NCI-H1048 (cell line): ENCODE measurements around the gene BTBD17.

ENCODE experiments used
- DNase-seq: peaks from one replicate; lab custom pipeline; 2025; lab: John Stamatoyannopoulos, UW

BTBD17 gene

DNA sequence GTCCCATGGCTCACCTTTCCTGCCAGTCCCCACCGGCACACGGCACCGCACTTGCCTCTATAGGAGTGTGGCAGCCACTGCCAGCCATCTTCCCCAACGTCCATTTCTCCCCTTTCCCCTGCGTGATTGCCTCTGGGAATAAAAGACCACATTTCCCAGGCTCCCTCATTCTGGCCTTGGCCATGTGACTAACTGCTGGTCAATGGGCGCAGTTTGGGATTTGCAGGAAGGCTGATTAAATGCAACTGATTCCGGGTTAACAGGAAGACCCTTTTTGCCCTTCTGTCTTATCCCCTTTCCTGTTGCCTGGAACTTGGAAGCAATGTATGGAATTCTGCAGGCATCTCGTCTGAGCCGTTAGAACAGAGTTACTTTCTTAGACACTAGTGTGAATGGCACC lies 3.0 kb downstream of the BTBD17 start:
- DNase-seq = no peak

- DNase-seq = no peak
Observed at GRCh38 chr17:74357466-74357809, 4.2 kb downstream of the BTBD17 start.

DNA sequence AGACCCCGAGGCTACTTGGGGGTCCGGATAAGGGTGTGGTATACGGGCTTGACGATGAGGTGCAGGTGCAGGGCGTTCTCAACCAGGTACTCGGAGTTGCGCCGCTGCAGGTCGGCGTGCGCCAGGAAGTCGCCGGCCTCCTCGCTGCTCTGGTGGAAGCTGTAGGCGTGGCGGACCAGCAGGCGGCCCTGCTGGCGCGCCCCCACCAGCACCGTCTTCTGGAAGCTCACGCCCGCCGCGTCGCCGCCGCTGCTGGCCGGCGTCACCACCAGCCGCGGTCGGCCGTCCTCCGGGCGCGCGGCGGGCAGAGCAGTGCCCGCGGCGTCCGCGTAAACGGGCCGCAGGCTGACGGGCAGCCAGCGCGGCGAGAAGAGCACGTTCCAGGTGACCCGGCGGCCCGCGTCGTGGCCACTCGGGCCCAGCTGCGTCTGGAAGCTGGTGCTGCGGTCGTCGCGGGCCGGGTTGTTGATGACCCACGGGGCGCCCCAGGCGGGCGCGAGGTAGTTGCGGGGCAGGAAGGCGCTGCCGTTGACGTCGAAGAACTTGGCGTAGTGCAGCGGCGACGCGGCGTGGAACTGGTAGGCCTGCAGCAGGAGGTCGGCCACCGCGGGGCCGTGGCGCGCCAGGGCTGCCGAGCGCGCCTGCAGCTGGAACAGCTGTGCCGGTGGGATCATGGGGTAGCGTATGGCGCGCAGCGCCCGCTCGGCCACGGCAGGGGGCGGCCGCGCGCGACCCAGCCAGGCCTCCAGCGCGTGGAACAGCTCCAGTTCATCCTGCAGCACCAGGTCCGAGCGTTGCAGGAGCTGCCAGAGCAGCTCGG lies 4.8 kb downstream of the BTBD17 start:
- DNase-seq = no peak

DNA sequence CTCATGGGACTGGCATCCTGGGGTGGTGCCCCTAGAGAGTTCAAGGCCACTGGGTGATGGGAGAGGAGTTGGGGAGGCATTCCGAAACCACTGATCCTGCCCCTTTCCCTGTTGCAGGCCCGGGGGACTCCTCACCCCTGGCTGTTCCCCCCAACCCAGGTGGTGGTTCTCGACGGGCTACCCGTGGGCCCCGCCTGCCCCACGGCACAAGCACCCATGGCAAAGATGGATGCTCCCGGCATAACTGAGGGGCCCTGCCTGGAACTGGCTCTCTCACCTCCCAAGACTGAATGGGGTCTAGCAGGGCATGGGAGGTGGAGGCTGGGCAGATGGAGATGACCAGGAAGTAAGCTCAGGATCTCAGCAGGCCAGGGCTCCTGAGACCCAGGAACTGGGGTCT lies 6.6 kb downstream of the BTBD17 start:
- DNase-seq = no peak

DNA sequence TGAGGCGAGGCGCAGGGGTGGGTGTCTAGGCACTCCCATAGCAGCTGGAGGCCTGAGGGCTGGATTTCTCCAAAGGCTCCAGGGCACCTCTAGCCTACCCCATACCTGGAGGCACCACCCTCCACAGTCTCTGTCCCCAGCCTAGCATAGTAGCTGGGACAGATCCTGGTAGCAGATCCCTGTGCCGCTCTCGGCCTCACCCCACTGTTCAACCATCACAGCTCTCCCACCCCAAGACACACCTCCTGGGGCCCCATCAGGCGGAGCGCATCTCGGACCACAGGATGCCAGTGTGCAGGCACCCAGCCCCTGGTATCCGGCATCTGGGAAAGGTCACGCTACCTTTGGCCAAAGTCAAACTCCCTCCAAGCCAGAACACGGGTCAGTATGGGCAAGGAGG lies 7.1 kb downstream of the BTBD17 start:
- no peak for DNase-seq

GRCh38 chr17:74354123-74354522 lies 7.5 kb downstream of the BTBD17 start:
- no peak for DNase-seq

GRCh38 chr17:74353446-74354060 lies 8.1 kb downstream of the BTBD17 start:
- no peak for DNase-seq

DNA sequence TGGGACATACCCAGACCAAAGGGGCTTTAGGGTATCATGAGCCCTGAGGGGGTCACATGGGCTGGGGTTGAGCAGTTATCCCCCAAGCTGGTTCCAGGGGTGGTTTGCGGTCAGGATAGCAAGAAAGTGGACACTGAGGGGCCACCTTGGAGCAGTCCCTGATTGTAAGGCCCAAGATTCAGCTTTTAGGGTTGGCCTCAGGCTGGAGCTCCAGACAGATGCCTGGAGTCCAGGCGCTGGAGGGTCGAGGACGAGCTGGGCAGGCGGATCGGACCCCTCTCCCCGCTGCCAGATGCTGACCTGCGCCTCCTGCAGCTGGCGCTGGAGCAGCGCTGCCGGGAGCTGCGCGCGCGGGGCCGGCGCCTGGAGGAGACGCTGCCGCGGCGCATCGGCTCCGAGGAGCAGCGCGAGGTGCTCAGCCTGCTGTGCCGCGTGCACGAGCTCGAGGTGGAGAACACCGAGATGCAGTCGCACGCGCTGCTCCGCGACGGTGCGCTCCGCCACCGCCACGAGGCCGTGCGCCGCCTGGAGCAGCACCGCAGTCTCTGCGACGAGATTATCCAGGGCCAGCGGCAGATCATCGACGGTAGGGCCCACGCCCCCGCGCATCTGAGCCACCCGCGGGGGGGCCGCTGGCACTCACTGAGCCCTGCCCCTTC lies 10.0 kb downstream of the BTBD17 start:
- DNase-seq = no peak

GRCh38 chr17:74350486-74350885 lies 11.2 kb downstream of the BTBD17 start:
- no peak for DNase-seq

DNA sequence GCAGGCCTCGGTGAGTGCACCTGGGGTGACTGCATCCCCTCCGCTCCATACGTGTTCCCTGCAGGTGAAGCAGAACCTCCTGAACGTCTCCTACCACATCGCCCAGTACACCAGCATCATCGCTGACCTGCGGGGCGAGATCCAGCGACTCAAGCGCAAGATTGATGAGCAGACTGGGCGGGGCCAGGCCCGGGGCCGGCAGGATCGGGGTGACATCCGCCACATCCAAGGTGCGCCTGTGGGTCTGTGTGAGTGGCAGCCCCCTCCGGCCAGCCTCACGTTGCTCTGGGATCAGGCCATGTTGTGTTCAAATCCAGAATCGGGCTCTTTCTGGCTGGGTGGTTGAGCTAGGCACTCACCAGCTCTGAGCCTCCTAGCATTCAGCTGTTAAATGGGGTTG lies 12.5 kb downstream of the BTBD17 start:
- no peak for DNase-seq

DNA sequence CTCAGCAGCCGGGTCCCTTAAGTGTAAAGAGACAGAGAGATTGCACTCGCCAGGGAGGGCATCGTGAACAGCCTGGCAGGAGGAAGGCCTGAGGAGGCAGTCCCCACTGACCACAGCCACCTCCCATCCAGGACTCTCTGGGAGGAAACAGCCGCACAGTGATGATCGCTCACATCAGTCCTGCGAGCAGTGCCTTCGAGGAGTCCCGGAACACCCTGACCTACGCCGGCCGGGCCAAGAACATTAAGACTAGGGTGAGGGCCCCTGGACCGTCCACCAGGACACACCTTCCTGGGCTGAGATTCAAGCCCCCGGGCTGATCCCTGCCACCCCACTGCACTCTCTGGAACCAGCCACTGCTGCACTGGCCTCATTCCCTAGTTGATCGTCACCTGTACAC lies 14.0 kb downstream of the BTBD17 start:
- DNase-seq = no peak

DNA sequence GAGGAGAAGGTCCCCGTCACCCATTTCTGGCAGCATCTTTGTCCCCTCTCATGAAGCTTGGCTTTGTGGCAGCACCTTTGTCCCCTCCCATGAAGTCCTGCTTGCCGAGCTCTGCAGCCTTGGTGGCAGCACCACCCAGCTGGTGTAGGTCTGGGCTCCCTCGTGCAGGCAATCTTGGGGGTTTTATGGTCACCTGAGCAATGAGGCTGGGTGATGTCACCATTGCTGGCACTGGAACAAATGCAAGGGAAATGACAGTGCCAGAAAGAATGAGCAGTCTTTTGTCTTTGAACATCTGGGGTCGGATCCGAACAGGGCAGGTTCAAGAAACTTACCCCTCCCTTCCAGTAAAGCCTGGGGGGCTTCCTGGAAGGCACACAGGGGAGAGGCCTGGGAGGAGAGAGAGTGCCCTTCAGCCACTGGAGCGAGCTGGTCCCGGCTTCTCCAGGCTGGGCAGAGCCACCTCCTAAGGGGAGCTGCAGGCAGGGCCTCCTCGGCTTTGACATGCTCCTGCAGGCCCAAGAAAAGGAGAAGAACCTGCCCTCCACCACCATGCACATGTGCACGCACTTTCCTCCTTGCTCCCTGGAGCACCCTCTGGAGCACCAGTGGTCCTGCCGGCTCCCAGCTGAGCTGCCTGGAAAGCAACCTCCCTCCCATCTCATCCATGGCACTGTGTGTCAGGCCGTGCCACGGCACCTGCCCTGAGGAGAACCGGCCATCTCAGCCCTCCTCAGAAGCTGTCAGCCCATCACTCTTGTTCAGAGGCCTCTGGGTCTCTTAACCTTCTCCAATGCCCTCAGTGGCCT lies 16.0 kb downstream of the BTBD17 start:
- DNase-seq = no peak

GRCh38 chr17:74344658-74345057 lies 17.0 kb downstream of the BTBD17 start:
- no peak for DNase-seq

GRCh38 chr17:74343526-74344284 lies 18.0 kb downstream of the BTBD17 start:
- no peak for DNase-seq

DNA sequence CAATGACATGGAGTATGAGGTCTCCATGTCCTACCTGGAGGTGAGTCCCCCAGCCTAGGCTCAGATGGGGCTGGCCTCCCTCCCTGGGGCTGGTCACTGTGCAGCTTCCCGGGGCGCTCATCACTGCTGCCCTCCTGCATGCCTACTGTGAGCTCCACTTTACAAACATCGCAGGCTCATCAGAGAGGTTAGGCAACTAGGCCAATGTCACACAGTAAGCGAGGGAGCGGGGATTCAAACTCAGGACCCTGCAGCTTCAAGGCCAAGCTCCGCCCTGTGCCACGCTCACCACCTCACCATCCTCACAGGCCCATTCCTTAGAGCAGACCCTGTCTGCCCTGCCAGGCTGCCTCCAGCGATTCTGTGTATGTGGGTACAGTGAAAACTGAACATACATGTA lies 18.5 kb downstream of the BTBD17 start:
- no peak for DNase-seq

GRCh38 chr17:74342224-74342623 lies 19.4 kb downstream of the BTBD17 start:
- DNase-seq = no peak

GRCh38 chr17:74340470-74341023 lies 21.1 kb downstream of the BTBD17 start:
- no peak for DNase-seq

GRCh38 chr17:74339537-74340195 lies 22.0 kb downstream of the BTBD17 start:
- DNase-seq = no peak

DNA sequence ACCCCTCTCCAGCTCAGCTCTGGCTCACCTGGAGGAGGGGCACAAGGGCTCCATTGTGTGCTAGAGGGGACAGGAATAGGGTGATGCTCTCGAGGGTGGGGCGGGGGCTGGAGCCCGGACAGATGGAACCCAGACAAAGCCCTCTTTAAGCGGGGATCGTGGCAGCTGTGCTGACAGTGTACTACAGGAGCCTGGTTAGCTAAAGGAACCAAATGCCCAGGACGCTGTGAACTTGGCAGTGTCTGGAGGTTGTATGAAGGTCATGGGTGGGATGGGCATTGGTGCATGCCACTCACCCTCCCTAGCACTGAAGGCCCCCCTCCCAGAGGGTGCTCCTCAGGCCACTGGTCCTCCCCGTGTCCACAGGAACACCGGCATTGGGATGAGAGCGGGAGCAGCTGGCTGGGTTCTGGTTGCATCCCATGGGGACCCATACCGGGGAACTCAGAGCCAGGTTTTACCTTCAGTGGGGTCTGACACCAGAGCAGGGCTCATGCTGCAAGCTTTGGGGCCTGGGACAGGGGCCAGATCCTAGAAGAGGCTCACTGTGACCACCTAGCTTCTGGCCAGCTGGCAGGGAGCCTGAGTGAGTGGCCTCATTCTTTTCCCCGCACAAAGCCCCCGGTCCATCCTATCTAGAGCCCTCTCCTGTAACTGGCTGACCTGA lies 23.7 kb downstream of the BTBD17 start:
- no peak for DNase-seq

DNA sequence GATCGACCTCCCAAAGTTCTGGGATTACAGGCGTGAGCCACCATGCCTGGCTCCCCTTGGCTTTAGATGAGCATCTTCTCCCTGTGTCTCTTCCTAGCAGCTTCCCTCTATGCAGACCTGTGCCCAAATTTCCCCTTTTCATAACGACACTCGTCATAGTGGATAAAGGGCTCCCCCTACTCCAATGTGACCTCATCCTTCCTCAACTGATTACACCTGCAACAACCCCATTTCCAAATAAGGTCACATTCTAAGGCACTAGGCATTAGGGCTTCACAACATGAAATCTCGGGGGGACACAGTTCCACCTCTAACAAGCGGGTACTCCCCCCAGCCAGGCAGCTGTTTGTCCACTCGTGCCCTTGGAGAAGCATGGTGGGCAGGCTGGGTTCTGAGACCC lies 25.4 kb downstream of the BTBD17 start:
- DNase-seq = no peak
